ENCODE data around the gene ERICH4. TPM values are rescaled to one million over a fixed set of nuclear protein-coding genes. Genes with fewer than 3 reads are reported as not detected.

The ERICH4 gene
- total RNA-seq, 3 donors from 2014 or later, result not detected

- Histone ChIP-seq H3K4me3 (no peak overlapping the region), H3K9me3 (no peaks in the 10 kb centered on the region), H3K27me3 (peaks cover 0 to 18% of the 10 kb centered on the region in 2 donors), H3K36me3 (no peaks in the 10 kb centered on the region), H3K4me1 (no peaks in the 10 kb centered on the region), H3K27ac (no peak overlapping the region)
- DNase-seq (ENCODE audit: low spot score in 2 of 2), result no peak
- TF ChIP-seq, protein P1, sequence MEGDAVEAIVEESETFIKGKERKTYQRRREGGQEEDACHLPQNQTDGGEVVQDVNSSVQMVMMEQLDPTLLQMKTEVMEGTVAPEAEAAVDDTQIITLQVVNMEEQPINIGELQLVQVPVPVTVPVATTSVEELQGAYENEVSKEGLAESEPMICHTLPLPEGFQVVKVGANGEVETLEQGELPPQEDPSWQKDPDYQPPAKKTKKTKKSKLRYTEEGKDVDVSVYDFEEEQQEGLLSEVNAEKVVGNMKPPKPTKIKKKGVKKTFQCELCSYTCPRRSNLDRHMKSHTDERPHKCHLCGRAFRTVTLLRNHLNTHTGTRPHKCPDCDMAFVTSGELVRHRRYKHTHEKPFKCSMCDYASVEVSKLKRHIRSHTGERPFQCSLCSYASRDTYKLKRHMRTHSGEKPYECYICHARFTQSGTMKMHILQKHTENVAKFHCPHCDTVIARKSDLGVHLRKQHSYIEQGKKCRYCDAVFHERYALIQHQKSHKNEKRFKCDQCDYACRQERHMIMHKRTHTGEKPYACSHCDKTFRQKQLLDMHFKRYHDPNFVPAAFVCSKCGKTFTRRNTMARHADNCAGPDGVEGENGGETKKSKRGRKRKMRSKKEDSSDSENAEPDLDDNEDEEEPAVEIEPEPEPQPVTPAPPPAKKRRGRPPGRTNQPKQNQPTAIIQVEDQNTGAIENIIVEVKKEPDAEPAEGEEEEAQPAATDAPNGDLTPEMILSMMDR (IDR thresholded peaks at IDR 0.05), result no peak
- TF ChIP-seq POLR2AphosphoS5 (IDR thresholded peaks at IDR 0.05), result no peak
- TF ChIP-seq POLR2A (IDR thresholded peaks at IDR 0.05), result no peak
- intact Hi-C loops (cut with DNase I; ENCODE audit: low total_unique reads), result no loop called here
Measured at GRCh38 chr19:41476583-41476982, 33.6 kb downstream of the ERICH4 start.

GRCh38 chr19:41478171-41478570, 35.2 kb downstream of the ERICH4 start:
- Histone ChIP-seq H3K9me3 (no peaks in the 10 kb centered on the region), H3K27me3 (peaks cover 0 to 5% of the 10 kb centered on the region in 2 donors), H3K4me3 (no peak overlapping the region), H3K27ac (peak overlapping the region in 1 of 2 donors; percentile 48), H3K4me1 (no peaks in the 10 kb centered on the region), H3K36me3 (no peaks in the 10 kb centered on the region)
- intact Hi-C loops (cut with DNase I; ENCODE audit: low total_unique reads), result no loop called here
- DNase-seq (ENCODE audit: low spot score in 2 of 2), result no peak
- TF ChIP-seq, protein P1 (IDR thresholded peaks at IDR 0.05), result no peak
- TF ChIP-seq POLR2AphosphoS5 (IDR thresholded peaks at IDR 0.05), result no peak
- TF ChIP-seq POLR2A (IDR thresholded peaks at IDR 0.05), result no peak

- intact Hi-C loops (cut with DNase I; ENCODE audit: low total_unique reads), result no loop called here
- peaks cover 0 to 3% of the 10 kb centered on the region in 2 donors for H3K27me3 ChIP-seq
- no peak for DNase-seq (ENCODE audit: low spot score in 2 of 2)
- no peaks in the 10 kb centered on the region for H3K36me3 ChIP-seq
- no peak overlapping the region for H3K4me3 ChIP-seq
- H3K4me1 ChIP-seq, result no peaks in the 10 kb centered on the region
- TF ChIP-seq, protein P1 (IDR thresholded peaks at IDR 0.05), result no peak
- TF ChIP-seq POLR2AphosphoS5 (IDR thresholded peaks at IDR 0.05) (no peak), POLR2A (IDR thresholded peaks at IDR 0.05) (no peak)
- peak overlapping the region; percentile 48 to 74 for H3K27ac ChIP-seq
- no peaks in the 10 kb centered on the region for H3K9me3 ChIP-seq
Measured at GRCh38 chr19:41478875-41479756, 36.2 kb downstream of the ERICH4 start.

DNA sequence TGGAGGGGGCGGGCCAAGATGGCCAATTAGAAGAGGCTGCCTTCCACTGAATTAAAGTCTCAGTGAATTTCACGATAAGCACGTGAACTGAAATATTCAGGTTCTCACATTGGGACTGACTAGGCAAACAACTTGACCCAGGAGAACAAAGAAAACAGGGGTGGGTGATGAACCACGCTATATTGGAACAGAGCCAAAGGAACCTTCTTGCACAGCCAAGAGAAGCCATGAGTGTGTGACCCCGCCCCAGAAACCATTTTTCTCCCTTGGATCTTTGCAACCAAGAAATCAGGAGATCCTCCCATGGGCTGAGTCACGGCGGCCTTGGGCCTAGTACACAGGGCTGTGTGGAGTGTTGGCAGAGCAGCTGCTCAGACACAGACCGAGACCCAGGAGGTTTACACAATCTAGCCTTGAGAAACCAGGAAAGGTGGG, 36.8 kb downstream of the ERICH4 start:
- DNase-seq (ENCODE audit: low spot score in 2 of 2), result no peak
- no peak overlapping the region for H3K4me3 ChIP-seq
- peak overlapping the region; percentile 25 to 74 for H3K27ac ChIP-seq
- H3K4me1 ChIP-seq, result no peaks in the 10 kb centered on the region
- no peaks in the 10 kb centered on the region for H3K36me3 ChIP-seq
- H3K9me3 ChIP-seq, result no peaks in the 10 kb centered on the region
- TF ChIP-seq, protein P1 (IDR thresholded peaks at IDR 0.05), result no peak
- TF ChIP-seq POLR2AphosphoS5 (IDR thresholded peaks at IDR 0.05) (no peak), POLR2A (IDR thresholded peaks at IDR 0.05) (no peak)
- H3K27me3 ChIP-seq, result peaks cover 0 to 3% of the 10 kb centered on the region in 2 donors
- intact Hi-C loops (cut with DNase I; ENCODE audit: low total_unique reads), result loop anchor here (5.0 kb wide), 1 partner anchor 448 kb away; the partner anchor contains the start of gene ERFL

DNA sequence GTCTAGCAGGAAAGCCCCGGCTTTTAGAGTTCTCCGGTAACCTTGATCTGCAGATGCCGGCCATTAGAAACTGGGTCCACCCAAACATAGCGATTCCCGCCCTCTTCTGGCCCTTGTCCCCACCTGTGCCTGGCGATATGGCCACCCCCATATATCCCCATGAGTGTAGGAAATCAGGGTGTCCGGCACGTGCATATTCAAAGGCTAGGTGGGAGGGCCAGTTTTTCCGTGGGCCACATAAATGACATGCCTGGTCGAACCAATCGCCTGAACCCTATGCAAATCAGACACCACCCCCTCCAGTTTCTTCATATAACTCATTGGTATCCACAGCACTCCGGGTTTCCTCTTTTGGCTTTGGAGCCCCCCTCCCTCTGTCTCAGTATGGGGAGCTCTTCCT, 37.4 kb downstream of the ERICH4 start:
- H3K27me3 ChIP-seq, result peaks cover 0 to 3% of the 10 kb centered on the region in 2 donors
- intact Hi-C loops (cut with DNase I; ENCODE audit: low total_unique reads), result loop anchor here (5.0 kb wide), 1 partner anchor 447 kb away; the partner anchor contains the start of gene ERFL

More for the DNA sequence above, 37.4 kb downstream of the ERICH4 start:
- TF ChIP-seq POLR2A (IDR thresholded peaks at IDR 0.05) (no peak), POLR2AphosphoS5 (IDR thresholded peaks at IDR 0.05) (no peak)
- TF ChIP-seq, protein P1 (IDR thresholded peaks at IDR 0.05), result no peak
- Histone ChIP-seq H3K4me1 (no peaks in the 10 kb centered on the region), H3K36me3 (no peaks in the 10 kb centered on the region), H3K4me3 (no peak overlapping the region), H3K27ac (peak overlapping the region in 1 of 2 donors; percentile 74), H3K9me3 (no peaks in the 10 kb centered on the region)
- no peak for DNase-seq (ENCODE audit: low spot score in 2 of 2)

All from breast epithelium (tissue), 4 donors.